ENCODE results near the gene CENPO.

DNA sequence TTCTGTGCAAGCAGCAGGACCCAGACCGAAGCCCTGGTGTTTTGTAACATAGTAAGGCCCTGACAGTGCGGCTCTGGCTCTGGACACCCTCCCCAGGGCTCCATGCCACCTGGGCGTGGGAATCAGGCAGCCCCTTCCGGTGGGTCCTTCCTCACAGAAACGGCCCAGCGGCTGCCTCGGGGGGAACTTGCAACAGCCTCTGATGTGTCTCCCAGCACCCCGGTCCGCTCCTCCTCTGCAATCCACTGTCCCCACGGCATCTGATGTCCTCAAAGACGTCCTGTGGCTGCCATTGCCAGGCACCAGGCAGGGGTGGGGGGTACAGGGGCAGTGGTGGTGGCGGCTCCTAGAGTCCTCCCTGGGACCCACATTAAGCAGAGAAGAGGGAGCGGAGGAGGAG lies 58.8 kb downstream of the CENPO start:
- TF ChIP-seq POLR2A (IDR thresholded peaks at IDR 0.05) (no peak), POLR2AphosphoS5 (IDR thresholded peaks at IDR 0.05) (no peak)
- TF ChIP-seq, protein P1, sequence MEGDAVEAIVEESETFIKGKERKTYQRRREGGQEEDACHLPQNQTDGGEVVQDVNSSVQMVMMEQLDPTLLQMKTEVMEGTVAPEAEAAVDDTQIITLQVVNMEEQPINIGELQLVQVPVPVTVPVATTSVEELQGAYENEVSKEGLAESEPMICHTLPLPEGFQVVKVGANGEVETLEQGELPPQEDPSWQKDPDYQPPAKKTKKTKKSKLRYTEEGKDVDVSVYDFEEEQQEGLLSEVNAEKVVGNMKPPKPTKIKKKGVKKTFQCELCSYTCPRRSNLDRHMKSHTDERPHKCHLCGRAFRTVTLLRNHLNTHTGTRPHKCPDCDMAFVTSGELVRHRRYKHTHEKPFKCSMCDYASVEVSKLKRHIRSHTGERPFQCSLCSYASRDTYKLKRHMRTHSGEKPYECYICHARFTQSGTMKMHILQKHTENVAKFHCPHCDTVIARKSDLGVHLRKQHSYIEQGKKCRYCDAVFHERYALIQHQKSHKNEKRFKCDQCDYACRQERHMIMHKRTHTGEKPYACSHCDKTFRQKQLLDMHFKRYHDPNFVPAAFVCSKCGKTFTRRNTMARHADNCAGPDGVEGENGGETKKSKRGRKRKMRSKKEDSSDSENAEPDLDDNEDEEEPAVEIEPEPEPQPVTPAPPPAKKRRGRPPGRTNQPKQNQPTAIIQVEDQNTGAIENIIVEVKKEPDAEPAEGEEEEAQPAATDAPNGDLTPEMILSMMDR (IDR thresholded peaks at IDR 0.05), result no peak

Data from prostate gland (tissue), 2 donors.